A549 (cell line): ENCODE data around the gene SUGP2. TPM values are rescaled to one million over a fixed set of nuclear protein-coding genes. Genes with fewer than 3 reads are reported as not detected.

ENCODE experiments used
- ATAC-seq, 2 experiments: fragments of 200-7000 bp in 1 of 2; fragments of >200 bp in 1 of 2; cut with Nextera tagmentation in 1 of 2; cut with Tn5 transposase in 1 of 2; 3 replicates each; pipeline versions ENCODE4 v1.8.0 to v1.9.1; 2018 to 2020; ENCODE audit warnings: mild to moderate bottlenecking in 1 of 2, moderate library complexity in 1 of 2
- CTCF ChIA-PET: fragments of 300-600 bp; sonication (Branson Sonifier 250); formaldehyde crosslinking; extraction: SDS; loops from one replicate; lab custom pipeline; 2021; ENCODE audit warnings: antibody characterized with exemption, inconsistent platforms; lab: Yijun Ruan, JAX
- POLR2A ChIA-PET: fragments of 350-600 bp; formaldehyde crosslinking; extraction: SDS; loops from one replicate; lab custom pipeline; 2021; ENCODE audit warnings: antibody characterized with exemption, inconsistent platforms; lab: Yijun Ruan, JAX
- DNase-seq, 2 experiments: peaks; one replicate each; pipeline versions ENCODE4 v3.0.0 to v3.0.0-alpha.2; 2011 to 2016; ENCODE audit warnings: low read depth in 1 of 2, low spot score in 1 of 2
- FAIRE-seq: peaks from 2 replicates; lab custom pipeline; 2011; peaks lifted over from hg19 to GRCh38; lab: Jason Lieb, UNC
- H3K27ac ChIP-seq, 2 experiments: fragments of >200 bp; sonication (Bioruptor Twin); formaldehyde crosslinking; 3 replicates each; pipeline ENCODE4 v1.5.1; 2016 to 2017
- H3K4me1 ChIP-seq: fragments of >200 bp; sonication (Bioruptor Twin); formaldehyde crosslinking; 3 replicates; pipeline ENCODE4 v1.6.1; 2016
- H3K4me2 ChIP-seq: fragments of >200 bp; sonication (Bioruptor Twin); formaldehyde crosslinking; 3 replicates; pipeline ENCODE4 v1.6.1; 2016
- H3K4me3 ChIP-seq: fragments of >200 bp; sonication (Bioruptor Twin); formaldehyde crosslinking; 3 replicates; pipeline ENCODE4 v1.5.1; 2016
- H3K9me3 ChIP-seq: fragments of >200 bp; sonication (Bioruptor Twin); formaldehyde crosslinking; 3 replicates; pipeline ENCODE4 v1.6.1; 2016
- BHLHE40 ChIP-seq: IDR thresholded peaks from 2 replicates; pipeline ENCODE4 v1.6.1; 2012; ENCODE audit warnings: low read depth, low read length, inconsistent platforms
- CTCF ChIP-seq: fragments of >200 bp; sonication (Bioruptor Twin); formaldehyde crosslinking; IDR thresholded peaks from 3 replicates; pipeline ENCODE4 v1.5.1; 2016
- ELK1 ChIP-seq: fragments of 150-350 bp; IDR thresholded peaks from 2 replicates; pipeline ENCODE4 v1.6.1; 2014; ENCODE audit warnings: low read depth, mild to moderate bottlenecking, low read length
- ESRRA ChIP-seq: fragments of 150-350 bp; IDR thresholded peaks from 2 replicates; pipeline ENCODE4 v1.6.1; 2014; ENCODE audit warnings: mild to moderate bottlenecking, low read length, borderline replicate concordance
- FOSL2 ChIP-seq, 2 experiments: fragments of 450-650 bp in 1 of 2; fragments of >200 bp in 1 of 2; sonication (Bioruptor Twin) in 1 of 2; formaldehyde crosslinking; IDR thresholded peaks; 2 replicates each; pipeline versions ENCODE4 v1.5.0 to v1.6.1; 2016 to 2020; ENCODE audit warnings: mild to moderate bottlenecking in 1 of 2, moderate library complexity in 1 of 2
- HEYL ChIP-seq: fragments of 250-450 bp; sonication (Bioruptor Pico); IDR thresholded peaks from 2 replicates; pipeline ENCODE4 v1.8.0; 2021; ENCODE audit warnings: mild to moderate bottlenecking, moderate library complexity
- HOXA7 ChIP-seq: fragments of 250-450 bp; sonication (Bioruptor Pico); IDR thresholded peaks from 2 replicates; pipeline ENCODE4 v1.5.0; 2020; ENCODE audit warnings: mild to moderate bottlenecking, moderate library complexity
- POLR2AphosphoS2 ChIP-seq: conservative IDR thresholded peaks from 2 replicates; pipeline ENCODE4 v1.6.1; 2012; ENCODE audit warnings: low read length, improper control_type of control experiment, inconsistent platforms
- RCOR1 ChIP-seq: fragments of 150-350 bp; IDR thresholded peaks from 2 replicates; pipeline ENCODE4 v1.6.1; 2014; ENCODE audit warnings: antibody characterized with exemption, low read length, low read depth
- TFCP2L1 ChIP-seq: fragments of 250-450 bp; sonication (Bioruptor Pico); IDR thresholded peaks from 2 replicates; pipeline ENCODE4 v1.5.0; 2021; ENCODE audit warnings: mild to moderate bottlenecking
- ZFP36 ChIP-seq: fragments of 450-650 bp; IDR thresholded peaks from 2 replicates; pipeline ENCODE4 v1.6.1; 2014; ENCODE audit warnings: borderline replicate concordance; ENCODE audit not compliant: partially characterized antibody
- ZNF302 ChIP-seq: fragments of 250-450 bp; sonication (Bioruptor Pico); IDR thresholded peaks from 2 replicates; pipeline ENCODE4 v1.9.0; 2021; ENCODE audit warnings: inconsistent platforms, mild to moderate bottlenecking, moderate library complexity
- WGBS: methylation state at CpG from one replicate; pipeline ENCODE4 v1.1.6; 2017; ENCODE audit errors: missing lambda C conversion rate; 5-methylcytosine and 5-hydroxymethylcytosine counted together
- polyA plus RNA-seq, 4 experiments: library from polyadenylated mRNA; depleted of rRNA in 3 of 4; stranded (reverse); fragments of >200 nt; fragmentation: RNase III in 1 of 4; extraction: RNeasy Plus Mini Kit Qiagen cat#74134 plus additional on column Dnase treatment in 1 of 4; gene quantifications; 2 replicates in 3 of 4; 3 replicates in 1 of 4; pipeline ENCODE4 v1.2.3, GENCODE V29; 2011 to 2017
- TF ChIP-seq, protein P1 (sequence below): IDR thresholded peaks from 2 replicates; pipeline ENCODE4 v1.6.1; 2012
- TF ChIP-seq, protein P2 (sequence below): IDR thresholded peaks from 2 replicates; pipeline ENCODE4 v1.6.1; 2012

The SUGP2 gene
- polyA plus RNA-seq, 2 of the 4 experiments (the other 2 are of a cell fraction): 42.4 to 43.9 TPM

- TF ChIP-seq CTCF (no peak), ESRRA (no peak), POLR2AphosphoS2 (no peak), ELK1 (no peak)
- FAIRE-seq (no peak), ATAC-seq (no peak), DNase-seq (no peak)
- Histone ChIP-seq H3K4me2 (no peak overlapping the region), H3K9me3 (no peaks in the 10 kb centered on the region), H3K27ac (no peak overlapping the region), H3K4me3 (no peak overlapping the region), H3K4me1 (peaks cover 8% of the 10 kb centered on the region; the same call in 1 of the 3 replicates)
- ChIA-PET POLR2A (no interaction called here), CTCF (interaction anchor here (1.3 to 4.8 kb wide), 2 partner anchors 24 to 44 kb away, joined by 3 to 22 read pairs; partner anchors contain the start of genes COPE and DDX49)
- WGBS: 64% methylated on average over 4 of the region's 4 CpGs
Observed at GRCh38 chr19:18943465-18943864, 89.9 kb downstream of the SUGP2 start.

- CTCF ChIA-PET: interaction anchor here (4.8 kb wide), 1 partner anchor 45 kb away, joined by 22 read pairs; no protein-coding TSS in a partner anchor
- no peak for FAIRE-seq
- 89% methylated on average over 6 of the region's 6 CpGs for WGBS
Observed at GRCh38 chr19:18942692-18943091, 90.6 kb downstream of the SUGP2 start.

DNA sequence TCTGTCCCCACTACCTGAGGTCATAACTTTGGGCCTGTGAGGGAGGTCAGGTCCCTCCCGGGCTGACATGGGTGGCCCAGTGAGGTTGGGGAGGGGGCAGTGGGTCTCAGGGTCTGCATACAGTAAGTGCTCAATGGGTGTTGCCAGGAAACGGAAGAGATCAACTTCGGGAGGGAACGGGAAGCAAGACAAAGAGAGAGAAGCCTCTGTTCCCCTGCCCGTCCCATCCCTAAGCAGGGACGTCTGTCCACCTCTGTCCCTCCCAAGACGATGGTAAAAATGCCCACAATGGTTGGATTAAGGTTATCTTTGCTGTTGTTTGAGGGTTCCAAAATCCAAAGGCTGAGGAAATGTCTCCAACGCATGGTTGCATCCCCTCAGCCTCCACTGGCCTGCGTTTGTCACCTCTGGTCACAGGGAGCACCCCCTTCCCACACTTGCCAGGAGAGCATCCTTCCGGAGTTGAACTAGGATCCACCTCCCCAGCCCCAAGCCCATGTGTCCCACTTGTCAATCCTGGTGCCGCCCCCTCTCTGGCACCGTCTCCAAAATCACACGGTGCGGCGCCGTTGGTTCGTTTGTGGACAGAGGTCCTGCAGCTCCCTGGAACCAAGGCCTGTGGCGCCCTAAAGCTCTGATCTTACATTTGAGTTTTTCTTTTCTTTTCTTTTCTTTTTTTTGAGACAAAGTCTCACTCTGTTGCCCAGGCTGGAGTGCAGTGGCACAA lies 91.5 kb downstream of the SUGP2 start:
- FAIRE-seq (no peak), ATAC-seq (no peak), DNase-seq (no peak)
- H3K9me3 ChIP-seq: no peaks in the 10 kb centered on the region
- H3K4me3 ChIP-seq: peak overlapping the region; percentile 94; the same call in 1 of the 3 replicates
- ChIA-PET CTCF (interaction anchor here (4.8 kb wide), 1 partner anchor 45 kb away, joined by 22 read pairs; no protein-coding TSS in a partner anchor), POLR2A (interaction anchor here (0.6 kb wide), 1 partner anchor 59 kb away, joined by 3 read pairs; no protein-coding TSS in a partner anchor)
- H3K27ac ChIP-seq: peak overlapping the region; percentile 92 to 99
- peak overlapping the region; percentile 99 for H3K4me2 ChIP-seq
- H3K4me1 ChIP-seq: peaks cover 8% of the 10 kb centered on the region; the same call in 1 of the 3 replicates
- WGBS: 79% methylated on average over 18 of the region's 18 CpGs
- no peak for TF ChIP-seq FOSL2 (IDR thresholded peaks at IDR 0.05)
- TF ChIP-seq FOSL2 (CRISPR knock-in tag; IDR thresholded peaks at IDR 0.05): no peak
- no peak for TF ChIP-seq RCOR1
- TF ChIP-seq ZFP36: no peak
- no peak for TF ChIP-seq TFCP2L1 (CRISPR knock-in tag)
- TF ChIP-seq HEYL: no peak

More at GRCh38 chr19:18942692-18943091, 90.6 kb downstream of the SUGP2 start:
- no peak overlapping the region for H3K27ac ChIP-seq
- no peak overlapping the region for H3K4me3 ChIP-seq
- POLR2A ChIA-PET: no interaction called here
- no peaks in the 10 kb centered on the region for H3K9me3 ChIP-seq
- no peak for DNase-seq
- no peak overlapping the region for H3K4me2 ChIP-seq
- no peak for TF ChIP-seq ESRRA
- no peak for TF ChIP-seq ZNF302 (CRISPR knock-in tag)
- TF ChIP-seq, protein P1, sequence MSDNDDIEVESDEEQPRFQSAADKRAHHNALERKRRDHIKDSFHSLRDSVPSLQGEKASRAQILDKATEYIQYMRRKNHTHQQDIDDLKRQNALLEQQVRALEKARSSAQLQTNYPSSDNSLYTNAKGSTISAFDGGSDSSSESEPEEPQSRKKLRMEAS: no peak
- TF ChIP-seq, protein P2, sequence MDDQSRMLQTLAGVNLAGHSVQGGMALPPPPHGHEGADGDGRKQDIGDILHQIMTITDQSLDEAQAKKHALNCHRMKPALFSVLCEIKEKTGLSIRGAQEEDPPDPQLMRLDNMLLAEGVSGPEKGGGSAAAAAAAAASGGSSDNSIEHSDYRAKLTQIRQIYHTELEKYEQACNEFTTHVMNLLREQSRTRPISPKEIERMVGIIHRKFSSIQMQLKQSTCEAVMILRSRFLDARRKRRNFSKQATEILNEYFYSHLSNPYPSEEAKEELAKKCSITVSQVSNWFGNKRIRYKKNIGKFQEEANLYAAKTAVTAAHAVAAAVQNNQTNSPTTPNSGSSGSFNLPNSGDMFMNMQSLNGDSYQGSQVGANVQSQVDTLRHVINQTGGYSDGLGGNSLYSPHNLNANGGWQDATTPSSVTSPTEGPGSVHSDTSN: no peak
- TF ChIP-seq ZFP36: peak; percentile 53
- TF ChIP-seq TFCP2L1 (CRISPR knock-in tag): no peak
- TF ChIP-seq BHLHE40: no peak
- no peak for TF ChIP-seq HOXA7 (CRISPR knock-in tag)
- ATAC-seq: no peak
- peaks cover 8% of the 10 kb centered on the region; the same call in 1 of the 3 replicates for H3K4me1 ChIP-seq

Other genes starting within 250 kb of the SUGP2 start
- gene COMP, start 242.2 kb downstream of the SUGP2 start, polyA plus RNA-seq (2011; rRNA removed): not detected in 2 replicates
- gene COMP, start 242.2 kb downstream of the SUGP2 start, polyA plus RNA-seq (2017; fragmentation: RNase III; extraction: RNeasy Plus Mini Kit Qiagen cat#74134 plus additional on column Dnase treatment): not detected in 3 replicates
- 19.2 and 29.6 TPM in 2 replicates for gene UPF1, start 201.6 kb downstream of the SUGP2 start, polyA plus RNA-seq (2011; rRNA removed)
- 27.9 to 28.6 TPM (median 28.2 TPM) in 3 replicates for gene UPF1, start 201.6 kb downstream of the SUGP2 start, polyA plus RNA-seq (2017; fragmentation: RNase III; extraction: RNeasy Plus Mini Kit Qiagen cat#74134 plus additional on column Dnase treatment)
- gene CERS1, start 137.4 kb downstream of the SUGP2 start, polyA plus RNA-seq (2011; rRNA removed): 1.7 and 2.4 TPM in 2 replicates
- gene CERS1, start 137.4 kb downstream of the SUGP2 start, polyA plus RNA-seq (2017; fragmentation: RNase III; extraction: RNeasy Plus Mini Kit Qiagen cat#74134 plus additional on column Dnase treatment): 3.4 to 4.4 TPM (median 3.7 TPM) in 3 replicates
- 91.8 and 94.0 TPM in 2 replicates for gene COPE, start 114.1 kb downstream of the SUGP2 start, polyA plus RNA-seq (2011; rRNA removed)
- 109 to 114 TPM (median 112 TPM) in 3 replicates for gene COPE, start 114.1 kb downstream of the SUGP2 start, polyA plus RNA-seq (2017; fragmentation: RNase III; extraction: RNeasy Plus Mini Kit Qiagen cat#74134 plus additional on column Dnase treatment)
- 23.2 and 23.4 TPM in 2 replicates for gene DDX49, start 113.8 kb downstream of the SUGP2 start, polyA plus RNA-seq (2011; rRNA removed)
- 31.5 to 36.0 TPM (median 33.9 TPM) in 3 replicates for gene DDX49, start 113.8 kb downstream of the SUGP2 start, polyA plus RNA-seq (2017; fragmentation: RNase III; extraction: RNeasy Plus Mini Kit Qiagen cat#74134 plus additional on column Dnase treatment)
- gene HOMER3, start 92.3 kb downstream of the SUGP2 start, polyA plus RNA-seq (2011; rRNA removed): 9.9 and 11.4 TPM in 2 replicates
- 28.3 to 38.4 TPM (median 35.4 TPM) in 3 replicates for gene HOMER3, start 92.3 kb downstream of the SUGP2 start, polyA plus RNA-seq (2017; fragmentation: RNase III; extraction: RNeasy Plus Mini Kit Qiagen cat#74134 plus additional on column Dnase treatment)
- 18.2 and 18.4 TPM in 2 replicates for gene ARMC6, start 86 bp upstream of the SUGP2 start, polyA plus RNA-seq (2011; rRNA removed)
- 27.2 to 27.6 TPM (median 27.5 TPM) in 3 replicates for gene ARMC6, start 86 bp upstream of the SUGP2 start, polyA plus RNA-seq (2017; fragmentation: RNase III; extraction: RNeasy Plus Mini Kit Qiagen cat#74134 plus additional on column Dnase treatment)
- gene SLC25A42, start 30.5 kb upstream of the SUGP2 start, polyA plus RNA-seq (2011; rRNA removed): 0.85 and 0.92 TPM in 2 replicates
- 1.3 to 1.7 TPM (median 1.6 TPM) in 3 replicates for gene SLC25A42, start 30.5 kb upstream of the SUGP2 start, polyA plus RNA-seq (2017; fragmentation: RNase III; extraction: RNeasy Plus Mini Kit Qiagen cat#74134 plus additional on column Dnase treatment)
- gene TMEM161A, start 105.0 kb upstream of the SUGP2 start, polyA plus RNA-seq (2011; rRNA removed): 18.3 and 19.3 TPM in 2 replicates
- 19.2 to 22.1 TPM (median 21.3 TPM) in 3 replicates for gene TMEM161A, start 105.0 kb upstream of the SUGP2 start, polyA plus RNA-seq (2017; fragmentation: RNase III; extraction: RNeasy Plus Mini Kit Qiagen cat#74134 plus additional on column Dnase treatment)
- gene MEF2B, start 136.7 kb upstream of the SUGP2 start, polyA plus RNA-seq (2011; rRNA removed): 0.10 and 0.20 TPM in 2 replicates
- gene MEF2B, start 136.7 kb upstream of the SUGP2 start, polyA plus RNA-seq (2017; fragmentation: RNase III; extraction: RNeasy Plus Mini Kit Qiagen cat#74134 plus additional on column Dnase treatment): 0.13 to 0.31 TPM (median 0.29 TPM) in 3 replicates
- 7.2 and 9.1 TPM in 2 replicates for gene BORCS8, start 158.6 kb upstream of the SUGP2 start, polyA plus RNA-seq (2011; rRNA removed)
- gene BORCS8, start 158.6 kb upstream of the SUGP2 start, polyA plus RNA-seq (2017; fragmentation: RNase III; extraction: RNeasy Plus Mini Kit Qiagen cat#74134 plus additional on column Dnase treatment): 10.6 to 12.3 TPM (median 11.5 TPM) in 3 replicates
- gene RFXANK, start 158.7 kb upstream of the SUGP2 start, polyA plus RNA-seq (2011; rRNA removed): 23.4 and 24.3 TPM in 2 replicates
- gene RFXANK, start 158.7 kb upstream of the SUGP2 start, polyA plus RNA-seq (2017; fragmentation: RNase III; extraction: RNeasy Plus Mini Kit Qiagen cat#74134 plus additional on column Dnase treatment): 30.0 to 32.3 TPM (median 30.6 TPM) in 3 replicates
- 19.3 and 20.0 TPM in 2 replicates for gene NR2C2AP, start 169.9 kb upstream of the SUGP2 start, polyA plus RNA-seq (2011; rRNA removed)
- 24.1 to 24.8 TPM (median 24.6 TPM) in 3 replicates for gene NR2C2AP, start 169.9 kb upstream of the SUGP2 start, polyA plus RNA-seq (2017; fragmentation: RNase III; extraction: RNeasy Plus Mini Kit Qiagen cat#74134 plus additional on column Dnase treatment)
- 0.03 and 0.05 TPM in 2 replicates for gene NCAN, start 178.4 kb upstream of the SUGP2 start, polyA plus RNA-seq (2011; rRNA removed)
- 0.01 to 0.03 TPM in 2 of 3 replicates, not detected in the other for gene NCAN, start 178.4 kb upstream of the SUGP2 start, polyA plus RNA-seq (2017; fragmentation: RNase III; extraction: RNeasy Plus Mini Kit Qiagen cat#74134 plus additional on column Dnase treatment)
- gene TM6SF2, start 239.8 kb upstream of the SUGP2 start, polyA plus RNA-seq (2011; rRNA removed): 0.45 and 0.62 TPM in 2 replicates
- 0.54 to 0.88 TPM (median 0.65 TPM) in 3 replicates for gene TM6SF2, start 239.8 kb upstream of the SUGP2 start, polyA plus RNA-seq (2017; fragmentation: RNase III; extraction: RNeasy Plus Mini Kit Qiagen cat#74134 plus additional on column Dnase treatment)